Gastrocnemius medialis (tissue), 4 donors: ENCODE data around the gene ARID5A. TPM values are rescaled to one million over a fixed set of nuclear protein-coding genes. Genes with fewer than 3 reads are reported as not detected.
"Not testable (repeated sequence)": the region's sequence is repeated elsewhere in the genome, so short reads cannot be mapped to it uniquely, and the experiment has no call there.

Experiments
- ATAC-seq, 2 donors: fragments of 150-250 bp; one replicate each; pipeline ENCODE4 v1.9.1; 2016
- DNase-seq, 2 donors: peaks; one replicate each; pipeline ENCODE4 v3.0.0-alpha.2; 2019
- H3K27ac ChIP-seq, 4 donors: fragments of 200-600 bp; sonication (generic); 1 replicate in 1 of 4; 2 replicates in 3 of 4; pipeline ENCODE4 v1.5.1; 2016 to 2018; ENCODE audit warnings: mild to moderate bottlenecking in 2 of 4, moderate library complexity in 1 of 4
- H3K27me3 ChIP-seq, 3 donors: fragments of 200-600 bp; sonication (generic) in 2 of 3; 1 replicate in 1 of 3; 2 replicates in 2 of 3; pipeline versions ENCODE4 v1.5.1 to v1.6.0; 2016 to 2019; ENCODE audit warnings: mild to moderate bottlenecking in 1 of 3, moderate library complexity in 1 of 3
- H3K36me3 ChIP-seq, 2 donors: fragments of 200-600 bp; sonication (generic) in 1 of 2; one replicate each; pipeline ENCODE4 v1.5.1; 2017 to 2018
- H3K4me1 ChIP-seq, 2 donors: fragments of 200-600 bp; sonication (generic) in 1 of 2; one replicate each; pipeline ENCODE4 v1.5.1; 2016 to 2017; ENCODE audit warnings: mild to moderate bottlenecking in 2 of 2
- H3K4me3 ChIP-seq, 4 donors: fragments of 200-600 bp; sonication (generic) in 3 of 4; 1 replicate in 1 of 4; 2 replicates in 3 of 4; pipeline ENCODE4 v1.5.1; 2016 to 2019; ENCODE audit warnings: mild to moderate bottlenecking in 2 of 4
- H3K9me3 ChIP-seq, 3 donors: fragments of 200-600 bp; sonication (generic) in 2 of 3; 1 replicate in 1 of 3; 2 replicates in 2 of 3; pipeline ENCODE4 v1.5.1; 2016 to 2019
- CTCF ChIP-seq, 5 experiments: fragments of 450-650 bp in 3 of 5; fragments of 200-600 bp in 2 of 5; sonication (generic) in 2 of 5; IDR thresholded peaks in 4 of 5; conservative IDR thresholded peaks in 1 of 5; 1 replicate in 4 of 5; 2 replicates in 1 of 5; pipeline ENCODE4 v1.5.1; 2016 to 2019; ENCODE audit warnings: antibody characterized with exemption in 5 of 5, mild to moderate bottlenecking in 3 of 5, moderate library complexity in 3 of 5
- POLR2A ChIP-seq, 2 donors: fragments of 450-650 bp; IDR thresholded peaks; one replicate each; pipeline ENCODE4 v1.6.1; 2017; ENCODE audit warnings: antibody characterized with exemption in 2 of 2, mild to moderate bottlenecking in 2 of 2, moderate library complexity in 2 of 2
- in situ Hi-C, 4 donors: fragments of 200-750 bp; cut with MboI; loops; one replicate each; pipeline versions ENCODE4 v1.15.0 to v1.8.0; 2017; ENCODE audit warnings: low sequenced_read_pairs in 4 of 4
- intact Hi-C: fragments of 100-400 bp; cut with DNase I; formaldehyde crosslinking; loops from one replicate; pipeline ENCODE4 v1.15.1; 2023; ENCODE audit warnings: low total_unique reads
- total RNA-seq, 4 donors: library from RNA; depleted of rRNA; stranded (reverse); fragments of >200 nt; gene quantifications; one replicate each; pipeline versions ENCODE4 v1.1.0 to v1.2.3, GENCODE V29; 2016

ARID5A gene
- total RNA-seq, 4 donors from 2014 or later = 6.7 to 126 (median 30.5) TPM

- Histone ChIP-seq H3K27ac (no peak overlapping the region), H3K4me3 (no peak overlapping the region), H3K27me3 (no peaks in the 10 kb centered on the region), H3K9me3 (no peaks in the 10 kb centered on the region), H3K36me3 (no peaks in the 10 kb centered on the region), H3K4me1 (no peaks in the 10 kb centered on the region)
- TF ChIP-seq CTCF (IDR thresholded peaks at IDR 0.05 in 4 of 5, conservative IDR thresholded peaks at IDR 0.05 in 1 of 5) (no peak), POLR2A (IDR thresholded peaks at IDR 0.05) (no peak)
- in situ Hi-C loops = no loop called here
- intact Hi-C loops = no loop called here
- no peak for ATAC-seq
- DNase-seq = no peak
Measured at GRCh38 chr2:96493072-96493471, 43.5 kb upstream of the ARID5A start.

GRCh38 chr2:96494188-96494587 lies 42.4 kb upstream of the ARID5A start:
- in situ Hi-C loops = no loop called here
- no peaks in the 10 kb centered on the region for H3K9me3 ChIP-seq
- TF ChIP-seq CTCF (IDR thresholded peaks at IDR 0.05 in 4 of 5, conservative IDR thresholded peaks at IDR 0.05 in 1 of 5) = no peak
- TF ChIP-seq POLR2A (IDR thresholded peaks at IDR 0.05) = no peak
- H3K36me3 ChIP-seq = no peaks in the 10 kb centered on the region
- no peak overlapping the region for H3K27ac ChIP-seq
- H3K27me3 ChIP-seq = no peaks in the 10 kb centered on the region
- H3K4me1 ChIP-seq = no peaks in the 10 kb centered on the region
- intact Hi-C loops = no loop called here
- no peak overlapping the region for H3K4me3 ChIP-seq
- ATAC-seq (no peak), DNase-seq (no peak)

- no peak overlapping the region for H3K4me3 ChIP-seq
- no peaks in the 10 kb centered on the region for H3K4me1 ChIP-seq
- no peaks in the 10 kb centered on the region for H3K9me3 ChIP-seq
- in situ Hi-C loops = no loop called here
- DNase-seq (no peak), ATAC-seq (peak in 1 of 2 donors; percentile 16)
- intact Hi-C loops = no loop called here
- peak overlapping the region in 1 of 4 donors; percentile 48 for H3K27ac ChIP-seq
- no peaks in the 10 kb centered on the region for H3K36me3 ChIP-seq
- TF ChIP-seq POLR2A (IDR thresholded peaks at IDR 0.05) = no peak
- TF ChIP-seq CTCF (IDR thresholded peaks at IDR 0.05 in 4 of 5, conservative IDR thresholded peaks at IDR 0.05 in 1 of 5) = no peak
- peaks cover 11 to 17% (median 14%) of the 10 kb centered on the region in 3 donors for H3K27me3 ChIP-seq
Measured at GRCh38 chr2:96495982-96496629, 40.4 kb upstream of the ARID5A start.

- Histone ChIP-seq H3K36me3 (no peaks in the 10 kb centered on the region), H3K27me3 (peaks cover 15 to 20% (median 20%) of the 10 kb centered on the region in 3 donors), H3K9me3 (no peaks in the 10 kb centered on the region), H3K4me3 (no peak overlapping the region), H3K27ac (no peak overlapping the region), H3K4me1 (no peaks in the 10 kb centered on the region)
- DNase-seq (no peak), ATAC-seq (no peak)
- no peak for TF ChIP-seq POLR2A (IDR thresholded peaks at IDR 0.05)
- intact Hi-C loops (no loop called here), in situ Hi-C loops (no loop called here)
Measured at GRCh38 chr2:96498021-96498431, 38.5 kb upstream of the ARID5A start.

- H3K4me1 ChIP-seq, DNase-seq, H3K9me3 ChIP-seq, intact Hi-C loops, in situ Hi-C loops, H3K27ac ChIP-seq, H3K36me3 ChIP-seq, H3K4me3 ChIP-seq, ATAC-seq: not testable (repeated sequence)
- H3K27me3 ChIP-seq = peaks cover 15 to 20% (median 20%) of the 10 kb centered on the region in 3 donors
Measured at GRCh38 chr2:96498611-96499010, 37.9 kb upstream of the ARID5A start.
